Activated CD4-positive, alpha-beta T cell treated with anti-CD3 and anti-CD28 coated beads, Interleukin-2, amount 50 U/mL, for 24 hours (primary cell): ENCODE measurements around the gene ABLIM2.
"Not testable (repeated sequence)": the region's sequence is repeated elsewhere in the genome, so short reads cannot be mapped to it uniquely, and the experiment has no call there.

Experiments
- DNase-seq, 2 donors: peaks; one replicate each; pipeline ENCODE4 v3.0.0-alpha.2; 2020; ENCODE audit warnings: low read depth in 1 of 2, low spot score in 1 of 2

ABLIM2 gene

GRCh38 chr4:7944599-7945220 lies 213.9 kb downstream of the ABLIM2 start:
- no peak for DNase-seq

GRCh38 chr4:7943688-7944087 lies 214.9 kb downstream of the ABLIM2 start:
- not testable (repeated sequence) for DNase-seq

GRCh38 chr4:7943211-7943610 lies 215.4 kb downstream of the ABLIM2 start:
- DNase-seq: no peak

- no peak for DNase-seq
These were observed 216.6 kb downstream of the ABLIM2 start for GRCh38 chr4:7941965-7942496.

- no peak for DNase-seq
These were observed 217.3 kb downstream of the ABLIM2 start for GRCh38 chr4:7941111-7941964.

GRCh38 chr4:7939377-7940108 lies 219.1 kb downstream of the ABLIM2 start, which contains the start of gene AFAP1:
TSS of gene AFAP1 (minus strand) at chr4:7939861. CDS start at chr4:7872078, 67,783 bp downstream.
- DNase-seq: peak; percentile 76 to 79

- DNase-seq: no peak
These were observed 219.8 kb downstream of the ABLIM2 start for GRCh38 chr4:7938609-7939376.

GRCh38 chr4:7938266-7938608 lies 220.4 kb downstream of the ABLIM2 start:
- no peak for DNase-seq

- no peak for DNase-seq
These were observed 221.6 kb downstream of the ABLIM2 start for GRCh38 chr4:7937006-7937405.

- no peak for DNase-seq
These were observed 224.7 kb downstream of the ABLIM2 start for GRCh38 chr4:7933651-7934510.

GRCh38 chr4:7932287-7932686 lies 226.3 kb downstream of the ABLIM2 start:
- DNase-seq: no peak

- DNase-seq: no peak
These were observed 229.3 kb downstream of the ABLIM2 start for GRCh38 chr4:7929118-7929951.

- DNase-seq: no peak
These were observed 229.9 kb downstream of the ABLIM2 start for GRCh38 chr4:7928711-7929110.

GRCh38 chr4:7926822-7927221 lies 231.8 kb downstream of the ABLIM2 start:
- no peak for DNase-seq

- DNase-seq: no peak
These were observed 234.0 kb downstream of the ABLIM2 start for GRCh38 chr4:7924570-7924969.

GRCh38 chr4:7924163-7924562 lies 234.4 kb downstream of the ABLIM2 start:
- DNase-seq: no peak

- no peak for DNase-seq
These were observed 236.1 kb downstream of the ABLIM2 start for GRCh38 chr4:7922466-7922865.

- DNase-seq: no peak
These were observed 239.6 kb downstream of the ABLIM2 start for GRCh38 chr4:7918981-7919380.

- DNase-seq: not testable (repeated sequence)
These were observed 240.4 kb downstream of the ABLIM2 start for GRCh38 chr4:7918187-7918586.
